HCT116 (cell line): ENCODE measurements around the gene PHF21B. TPM values are rescaled to one million over a fixed set of nuclear protein-coding genes. Genes with fewer than 3 reads are reported as not detected.

ENCODE experiments used
- ATAC-seq: fragments of 200-7000 bp; cut with Tn5 transposase; 2 replicates; pipeline ENCODE4 v1.9.1; 2020; ENCODE audit warnings: mild to moderate bottlenecking, moderate library complexity
- BruUV-seq: library from RNA; stranded (reverse); fragments of 400-500 nt; replicated peaks from 2 replicates; lab custom pipeline; 2021; lab: Mats Ljungman, UMichigan
- CTCF ChIA-PET: fragments of 300-600 bp; sonication (Branson Sonifier 250); formaldehyde crosslinking; loops from one replicate; lab custom pipeline; 2021; ENCODE audit warnings: antibody characterized with exemption; lab: Charles Lee
- POLR2A ChIA-PET: fragments of 300-600, 350-600 bp; sonication (Branson Sonifier 250); formaldehyde crosslinking; loops from one replicate; lab custom pipeline; 2021; ENCODE audit warnings: antibody characterized with exemption; lab: Charles Lee
- RAD21 ChIA-PET, 2 experiments: fragments of 300-600 bp; sonication (Branson Sonifier 250); formaldehyde crosslinking; loops; one replicate each; lab custom pipeline; 2023; ENCODE audit warnings: low total read pairs in 2 of 2; ENCODE audit not compliant: uncharacterized antibody in 2 of 2, unreplicated experiment in 2 of 2, low non-redundant PET in 1 of 2; lab: Charles Lee
- DNase-seq: peaks from one replicate; pipeline ENCODE4 v3.0.0-alpha.2; 2010; ENCODE audit warnings: low read depth, low spot score
- H2AFZ ChIP-seq: fragments of 200-600 bp; shearing (Covaris generic), sonication (generic); 2 replicates; pipeline ENCODE4 v1.6.1; 2017; ENCODE audit warnings: low read depth, mixed run types, mixed read lengths, antibody characterized with exemption, low read length; ENCODE audit not compliant: poor library complexity, severe bottlenecking
- H3K27ac ChIP-seq: 2 replicates; pipeline ENCODE4 v1.5.1; 2012; ENCODE audit warnings: low read depth, low read length
- H3K27me3 ChIP-seq: fragments of 200-600 bp; sonication (generic); 2 replicates; pipeline ENCODE4 v1.6.1; 2016; ENCODE audit warnings: mixed run types, low read length, mixed read lengths; ENCODE audit not compliant: insufficient read depth
- H3K36me3 ChIP-seq, 2 experiments: fragments of 200-500 bp in 1 of 2; fragments of 200-600 bp in 1 of 2; sonication (Bioruptor generic) in 1 of 2; sonication (generic) in 1 of 2; 2 replicates each; pipeline versions ENCODE4 v1.5.1 to v1.6.1; 2014 to 2016; ENCODE audit warnings: low read length in 2 of 2, inconsistent platforms in 1 of 2, mixed read lengths in 1 of 2, mixed run types in 1 of 2; ENCODE audit not compliant: insufficient read depth in 2 of 2, control insufficient read depth in 1 of 2
- H3K4me1 ChIP-seq, 2 experiments: fragments of 200-600 bp in 1 of 2; sonication (generic) in 1 of 2; 2 replicates each; pipeline versions ENCODE4 v1.5.1 to v1.6.1; 2012 to 2017; ENCODE audit warnings: low read length in 2 of 2, inconsistent platforms in 1 of 2, mild to moderate bottlenecking in 1 of 2, mixed read lengths in 1 of 2, mixed run types in 1 of 2, moderate library complexity in 1 of 2; ENCODE audit not compliant: insufficient read depth in 2 of 2, control insufficient read depth in 1 of 2
- H3K4me2 ChIP-seq: fragments of 200-600 bp; sonication (generic); 2 replicates; pipeline ENCODE4 v1.6.1; 2017; ENCODE audit warnings: mixed run types, low read length, mixed read lengths
- H3K4me3 ChIP-seq, 2 experiments: fragments of 200-600 bp in 1 of 2; sonication (generic) in 1 of 2; replicated peaks in 1 of 2; 2 replicates each; pipeline ENCODE4 v1.5.1; 2011 to 2016; ENCODE audit warnings: low read length in 2 of 2, control low read depth in 1 of 2, low read depth in 1 of 2, mild to moderate bottlenecking in 1 of 2, mixed read lengths in 1 of 2, mixed run types in 1 of 2
- H3K79me2 ChIP-seq: fragments of 200-600 bp; sonication (generic); 2 replicates; pipeline ENCODE4 v1.6.1; 2017; ENCODE audit warnings: mild to moderate bottlenecking, mixed run types, low read length, moderate library complexity, mixed read lengths; ENCODE audit not compliant: insufficient read depth
- H3K9ac ChIP-seq: fragments of 200-600 bp; sonication (generic); 2 replicates; pipeline ENCODE4 v1.6.1; 2016; ENCODE audit warnings: low read length, mixed read lengths
- H3K9me2 ChIP-seq: fragments of 200-600 bp; sonication (generic), shearing (Covaris generic); 2 replicates; pipeline ENCODE4 v1.6.1; 2017; ENCODE audit warnings: mixed run types, mild to moderate bottlenecking, moderate library complexity; ENCODE audit not compliant: insufficient read depth
- H3K9me3 ChIP-seq, 2 experiments: fragments of 200-500 bp in 1 of 2; fragments of 200-600 bp in 1 of 2; sonication (Bioruptor generic) in 1 of 2; sonication (generic) in 1 of 2; 2 replicates each; pipeline ENCODE4 v1.6.1; 2014 to 2017; ENCODE audit warnings: low read length in 2 of 2, mixed read lengths in 2 of 2, inconsistent platforms in 1 of 2, low read depth in 1 of 2, mild to moderate bottlenecking in 1 of 2, mixed run types in 1 of 2, moderate library complexity in 1 of 2; ENCODE audit not compliant: control insufficient read depth in 1 of 2, insufficient read depth in 1 of 2
- H4K20me1 ChIP-seq: fragments of 200-600 bp; sonication (generic), shearing (Covaris generic); 2 replicates; pipeline ENCODE4 v1.6.1; 2017; ENCODE audit warnings: mixed run types, mild to moderate bottlenecking, moderate library complexity; ENCODE audit not compliant: insufficient read depth
- ATF3 ChIP-seq: IDR thresholded peaks from 2 replicates; pipeline ENCODE4 v1.6.1; 2012
- CBX3 ChIP-seq: IDR thresholded peaks from 2 replicates; pipeline ENCODE4 v1.6.1; 2012; ENCODE audit warnings: low read depth
- CEBPB ChIP-seq: IDR thresholded peaks from 2 replicates; pipeline ENCODE4 v1.6.1; 2012; ENCODE audit warnings: low read depth
- CTCF ChIP-seq, 3 experiments: fragments of 200-600 bp in 1 of 3; sonication (generic) in 1 of 3; IDR thresholded peaks in 2 of 3; conservative IDR thresholded peaks in 1 of 3; 2 replicates each; pipeline ENCODE4 v1.5.1; 2012 to 2017; ENCODE audit warnings: low read depth in 2 of 3, low read length in 2 of 3, antibody characterized with exemption in 1 of 3, borderline replicate concordance in 1 of 3, control low read depth in 1 of 3, mild to moderate bottlenecking in 1 of 3, mixed read lengths in 1 of 3, mixed run types in 1 of 3, moderate library complexity in 1 of 3; ENCODE audit not compliant: insufficient read depth in 1 of 3
- EGR1 ChIP-seq: IDR thresholded peaks from 2 replicates; pipeline ENCODE4 v1.6.1; 2012; ENCODE audit warnings: low read depth
- EZH2 ChIP-seq: fragments of 200-600 bp; sonication (generic); IDR thresholded peaks from 2 replicates; pipeline ENCODE4 v1.6.1; 2017; ENCODE audit warnings: antibody characterized with exemption, mixed run types
- FOSL1 ChIP-seq: IDR thresholded peaks from 2 replicates; pipeline ENCODE4 v1.6.1; 2012; ENCODE audit warnings: low read depth
- JUND ChIP-seq: IDR thresholded peaks from 2 replicates; pipeline ENCODE4 v1.6.1; 2012
- MAX ChIP-seq: IDR thresholded peaks from 2 replicates; pipeline ENCODE4 v1.6.1; 2012
- POLR2AphosphoS5 ChIP-seq: IDR thresholded peaks from 2 replicates; pipeline ENCODE4 v1.6.1; 2011; ENCODE audit warnings: mild to moderate bottlenecking, low read depth, low read length, moderate library complexity
- RAD21 ChIP-seq: IDR thresholded peaks from 2 replicates; pipeline ENCODE4 v1.6.1; 2012; ENCODE audit warnings: low read depth, mild to moderate bottlenecking
- REST ChIP-seq: IDR thresholded peaks from 2 replicates; pipeline ENCODE4 v1.6.1; 2012; ENCODE audit warnings: low read depth
- SIN3A ChIP-seq: IDR thresholded peaks from 2 replicates; pipeline ENCODE4 v1.6.1; 2012; ENCODE audit warnings: low read depth
- SP1 ChIP-seq: IDR thresholded peaks from 2 replicates; pipeline ENCODE4 v1.6.1; 2012; ENCODE audit warnings: low read depth
- SRF ChIP-seq: IDR thresholded peaks from 2 replicates; pipeline ENCODE4 v1.6.1; 2012; ENCODE audit warnings: low read depth
- TCF7L2 ChIP-seq: IDR thresholded peaks from 2 replicates; pipeline ENCODE4 v1.7.0; 2011; ENCODE audit warnings: borderline replicate concordance, inconsistent platforms; ENCODE audit not compliant: insufficient read depth, insufficient read length; ENCODE audit errors: extremely low read depth
- YY1 ChIP-seq: IDR thresholded peaks from 2 replicates; pipeline ENCODE4 v1.6.1; 2011; ENCODE audit warnings: low read length, low read depth, moderate library complexity, mild to moderate bottlenecking; ENCODE audit not compliant: insufficient replicate concordance; ENCODE audit errors: extremely low read depth
- ZBTB33 ChIP-seq: IDR thresholded peaks from 2 replicates; pipeline ENCODE4 v1.6.1; 2011; ENCODE audit warnings: mild to moderate bottlenecking, low read length, moderate library complexity; ENCODE audit not compliant: insufficient replicate concordance; ENCODE audit errors: extremely low read depth
- ZNF274 ChIP-seq: fragments of 200-500 bp; sonication (Bioruptor generic); IDR thresholded peaks from 2 replicates; pipeline ENCODE4 v1.6.1; 2014; ENCODE audit warnings: mild to moderate bottlenecking, low read depth, low read length, inconsistent platforms
- intact Hi-C: fragments of 100-400 bp; cut with micrococcal nuclease; formaldehyde crosslinking; loops from 2 replicates; pipeline ENCODE4 v1.10.0; 2022
- total RNA-seq: library from RNA; stranded (reverse); gene quantifications from one replicate; pipeline ENCODE4 v1.2.1, GENCODE V29; 2021; ENCODE audit not compliant: unreplicated experiment

Gene PHF21B
- total RNA-seq, 1 experiment from 2014 or later: not detected

GRCh38 chr22:44882226-44882905 lies 127.4 kb downstream of the PHF21B start:
- no TSS peak for BruUV-seq
- POLR2A ChIA-PET: no interaction called here

More at GRCh38 chr22:44882226-44882905, 127.4 kb downstream of the PHF21B start:
- H3K79me2 ChIP-seq: no peaks in the 10 kb centered on the region
- ATAC-seq (no peak), DNase-seq (no peak)
- intact Hi-C loops: no loop called here
- H3K4me3 ChIP-seq: no peak overlapping the region
- no peaks in the 10 kb centered on the region for H3K9me2 ChIP-seq
- TF ChIP-seq ZBTB33 (no peak), EGR1 (no peak), POLR2AphosphoS5 (no peak), SP1 (no peak), CEBPB (no peak), SRF (no peak), EZH2 (no peak), YY1 (no peak), RAD21 (no peak), CBX3 (no peak), FOSL1 (no peak), MAX (no peak), TCF7L2 (no peak), REST (no peak), SIN3A (no peak), ZNF274 (no peak), JUND (no peak), CTCF (IDR thresholded peaks at IDR 0.05 in 2 of 3, conservative IDR thresholded peaks at IDR 0.05 in 1 of 3; ENCODE audit: borderline replicate concordance in 1 of 3, insufficient read depth in 1 of 3, low read depth in 2 of 3, low read length in 2 of 3) (no peak), ATF3 (no peak)
- TF ChIP-seq, all 23 proteins: peak for 0
- Histone ChIP-seq H2AFZ (no peak overlapping the region), H3K9ac (no peak overlapping the region), H3K27ac (no peak overlapping the region), H3K4me2 (no peak overlapping the region), H3K36me3 (no peaks in the 10 kb centered on the region), H3K9me3 (no peaks in the 10 kb centered on the region), H3K4me1 (peaks cover 0 to 5% of the 10 kb centered on the region in 2 experiments; a peak in 2 of 4 replicates), H4K20me1 (no peaks in the 10 kb centered on the region), H3K27me3 (no peaks in the 10 kb centered on the region)
- CTCF ChIA-PET: no interaction called here
- RAD21 ChIA-PET: no interaction called here
